Measurements from ENCODE around the gene AKAP9.
"Not testable (repeated sequence)": the region's sequence is repeated elsewhere in the genome, so short reads cannot be mapped to it uniquely, and the experiment has no call there.

Gene AKAP9

GRCh38 chr7:92020636-92021035 is 80.0 kb downstream of the AKAP9 start:
- no peak for DNase-seq

- DNase-seq, result peak; percentile 43
These were observed 84.6 kb downstream of the AKAP9 start for GRCh38 chr7:92025260-92025659.

GRCh38 chr7:92026635-92027034 is 86.0 kb downstream of the AKAP9 start:
- DNase-seq, result not testable (repeated sequence)

GRCh38 chr7:92027128-92027527 is 86.5 kb downstream of the AKAP9 start:
- not testable (repeated sequence) for DNase-seq

- no peak for DNase-seq
These were observed 87.6 kb downstream of the AKAP9 start for GRCh38 chr7:92028226-92028625.

- DNase-seq, result no peak
These were observed 88.0 kb downstream of the AKAP9 start for GRCh38 chr7:92028686-92029085.

- no peak for DNase-seq
These were observed 93.5 kb downstream of the AKAP9 start for GRCh38 chr7:92034116-92034515.

GRCh38 chr7:92035576-92035975 is 94.9 kb downstream of the AKAP9 start:
- DNase-seq, result no peak

- no peak for DNase-seq
These were observed 99.2 kb downstream of the AKAP9 start for GRCh38 chr7:92039900-92040299.

GRCh38 chr7:92042056-92042737 is 101.5 kb downstream of the AKAP9 start:
- DNase-seq, result no peak

- no peak for DNase-seq
These were observed 102.4 kb downstream of the AKAP9 start for GRCh38 chr7:92043098-92043497.

GRCh38 chr7:92043637-92044036 is 103.0 kb downstream of the AKAP9 start:
- DNase-seq, result no peak

GRCh38 chr7:92044148-92044547 is 103.5 kb downstream of the AKAP9 start:
- no peak for DNase-seq

GRCh38 chr7:92044940-92045339 is 104.3 kb downstream of the AKAP9 start:
- DNase-seq, result no peak

GRCh38 chr7:92051655-92052054 is 111.0 kb downstream of the AKAP9 start:
- DNase-seq, result no peak

GRCh38 chr7:92052159-92052558 is 111.5 kb downstream of the AKAP9 start:
- DNase-seq, result no peak

- no peak for DNase-seq
These were observed 112.0 kb downstream of the AKAP9 start for GRCh38 chr7:92052684-92053083.

- no peak for DNase-seq
These were observed 112.7 kb downstream of the AKAP9 start for GRCh38 chr7:92053312-92053711.

GRCh38 chr7:92056286-92056685 is 115.6 kb downstream of the AKAP9 start:
- no peak for DNase-seq

GRCh38 chr7:92057375-92057774 is 116.7 kb downstream of the AKAP9 start:
- DNase-seq, result no peak

GRCh38 chr7:92058040-92058439 is 117.4 kb downstream of the AKAP9 start:
- no peak for DNase-seq

GRCh38 chr7:92058899-92059298 is 118.2 kb downstream of the AKAP9 start:
- DNase-seq, result no peak

- no peak for DNase-seq
These were observed 120.5 kb downstream of the AKAP9 start for GRCh38 chr7:92061154-92061553.

- DNase-seq, result no peak
These were observed 123.9 kb downstream of the AKAP9 start for GRCh38 chr7:92064438-92065029.

- DNase-seq, result no peak
These were observed 130.4 kb downstream of the AKAP9 start for GRCh38 chr7:92071032-92071431.

Data from NCI-H226 (cell line).